HEK293 (cell line): ENCODE measurements around the gene C1QC.

Experiments used
- KLF7 ChIP-seq: fragments of 450-650 bp; formaldehyde crosslinking; IDR thresholded peaks from 2 replicates; pipeline ENCODE4 v1.5.1; 2016; ENCODE audit warnings: missing biosample characterization, missing genetic modification characterization, borderline replicate concordance
- ZFP3 ChIP-seq: fragments of 450-650 bp; formaldehyde crosslinking; IDR thresholded peaks from 2 replicates; pipeline ENCODE4 v1.5.1; 2016; ENCODE audit warnings: low read depth, missing biosample characterization, missing genetic modification characterization
- ZFP69B ChIP-seq: fragments of 450-650 bp; formaldehyde crosslinking; IDR thresholded peaks from 2 replicates; pipeline ENCODE4 v1.5.1; 2016; ENCODE audit warnings: missing biosample characterization, missing genetic modification characterization
- ZNF274 ChIP-seq, 2 experiments: fragments of 200-500 bp in 1 of 2; fragments of 450-650 bp in 1 of 2; sonication (Bioruptor generic) in 1 of 2; formaldehyde crosslinking in 1 of 2; IDR thresholded peaks; 2 replicates each; pipeline versions ENCODE4 v1.5.1 to v1.6.1; 2014 to 2016; ENCODE audit warnings: borderline replicate concordance in 1 of 2, inconsistent platforms in 1 of 2, low read length in 1 of 2, missing biosample characterization in 1 of 2, missing genetic modification characterization in 1 of 2
- ZNF623 ChIP-seq: fragments of 450-650 bp; formaldehyde crosslinking; IDR thresholded peaks from 2 replicates; pipeline ENCODE4 v1.5.1; 2016; ENCODE audit warnings: missing biosample characterization, missing genetic modification characterization
- ZNF626 ChIP-seq: fragments of 450-650 bp; sonication (Bioruptor Pico); formaldehyde crosslinking; IDR thresholded peaks from 2 replicates; pipeline ENCODE4 v1.5.1; 2018; ENCODE audit warnings: missing biosample characterization, missing genetic modification characterization, inconsistent platforms
- ZNF707 ChIP-seq: fragments of 450-650 bp; formaldehyde crosslinking; IDR thresholded peaks from 2 replicates; pipeline ENCODE4 v1.5.1; 2016; ENCODE audit warnings: missing biosample characterization, missing genetic modification characterization
- TF ChIP-seq, protein P1 (sequence below): fragments of 450-650 bp; formaldehyde crosslinking; IDR thresholded peaks from 2 replicates; pipeline ENCODE4 v1.5.1; 2016; ENCODE audit warnings: missing biosample characterization, missing genetic modification characterization

DNA sequence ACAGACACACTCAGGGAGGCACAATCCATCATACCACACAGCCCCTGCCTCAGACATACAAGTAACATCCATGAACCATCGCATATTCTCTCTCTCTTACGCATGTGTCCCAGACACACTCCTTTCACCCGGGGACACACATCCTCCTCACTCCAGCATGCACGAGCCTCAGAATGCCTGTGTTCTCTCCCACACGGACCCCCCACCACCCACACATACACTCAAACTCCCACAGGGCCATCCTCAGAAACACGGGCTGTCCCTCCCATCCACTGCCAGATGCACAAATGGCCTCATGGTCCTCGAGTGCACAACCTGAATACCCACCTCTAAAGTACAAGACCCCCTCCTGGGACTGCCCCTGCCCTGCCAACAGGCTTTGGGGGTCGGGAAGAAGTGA, 2.2 kb upstream of the C1QC start:
- TF ChIP-seq ZNF626 (tag by site-specific recombination): no peak
- no peak for TF ChIP-seq ZFP3
- TF ChIP-seq, protein P1, sequence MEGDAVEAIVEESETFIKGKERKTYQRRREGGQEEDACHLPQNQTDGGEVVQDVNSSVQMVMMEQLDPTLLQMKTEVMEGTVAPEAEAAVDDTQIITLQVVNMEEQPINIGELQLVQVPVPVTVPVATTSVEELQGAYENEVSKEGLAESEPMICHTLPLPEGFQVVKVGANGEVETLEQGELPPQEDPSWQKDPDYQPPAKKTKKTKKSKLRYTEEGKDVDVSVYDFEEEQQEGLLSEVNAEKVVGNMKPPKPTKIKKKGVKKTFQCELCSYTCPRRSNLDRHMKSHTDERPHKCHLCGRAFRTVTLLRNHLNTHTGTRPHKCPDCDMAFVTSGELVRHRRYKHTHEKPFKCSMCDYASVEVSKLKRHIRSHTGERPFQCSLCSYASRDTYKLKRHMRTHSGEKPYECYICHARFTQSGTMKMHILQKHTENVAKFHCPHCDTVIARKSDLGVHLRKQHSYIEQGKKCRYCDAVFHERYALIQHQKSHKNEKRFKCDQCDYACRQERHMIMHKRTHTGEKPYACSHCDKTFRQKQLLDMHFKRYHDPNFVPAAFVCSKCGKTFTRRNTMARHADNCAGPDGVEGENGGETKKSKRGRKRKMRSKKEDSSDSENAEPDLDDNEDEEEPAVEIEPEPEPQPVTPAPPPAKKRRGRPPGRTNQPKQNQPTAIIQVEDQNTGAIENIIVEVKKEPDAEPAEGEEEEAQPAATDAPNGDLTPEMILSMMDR (tag by site-specific recombination): no peak
- no peak for TF ChIP-seq KLF7 (tag by site-specific recombination)
- no peak for TF ChIP-seq ZNF707 (tag by site-specific recombination)
- no peak for TF ChIP-seq ZFP69B
- TF ChIP-seq ZNF274 (IDR thresholded peaks at IDR 0.05; ENCODE audit: low read length): no peak
- no peak for TF ChIP-seq ZNF274 (tag by site-specific recombination; IDR thresholded peaks at IDR 0.05; ENCODE audit: borderline replicate concordance)
- TF ChIP-seq ZNF623 (tag by site-specific recombination): no peak
